RKO (cell line): ENCODE measurements around the gene AVPR1B.

Experiments used
- DNase-seq: peaks from one replicate; pipeline ENCODE4 v3.0.0-alpha.2; 2016; ENCODE audit warnings: low spot score

The AVPR1B gene, protein sequence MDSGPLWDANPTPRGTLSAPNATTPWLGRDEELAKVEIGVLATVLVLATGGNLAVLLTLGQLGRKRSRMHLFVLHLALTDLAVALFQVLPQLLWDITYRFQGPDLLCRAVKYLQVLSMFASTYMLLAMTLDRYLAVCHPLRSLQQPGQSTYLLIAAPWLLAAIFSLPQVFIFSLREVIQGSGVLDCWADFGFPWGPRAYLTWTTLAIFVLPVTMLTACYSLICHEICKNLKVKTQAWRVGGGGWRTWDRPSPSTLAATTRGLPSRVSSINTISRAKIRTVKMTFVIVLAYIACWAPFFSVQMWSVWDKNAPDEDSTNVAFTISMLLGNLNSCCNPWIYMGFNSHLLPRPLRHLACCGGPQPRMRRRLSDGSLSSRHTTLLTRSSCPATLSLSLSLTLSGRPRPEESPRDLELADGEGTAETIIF

DNA sequence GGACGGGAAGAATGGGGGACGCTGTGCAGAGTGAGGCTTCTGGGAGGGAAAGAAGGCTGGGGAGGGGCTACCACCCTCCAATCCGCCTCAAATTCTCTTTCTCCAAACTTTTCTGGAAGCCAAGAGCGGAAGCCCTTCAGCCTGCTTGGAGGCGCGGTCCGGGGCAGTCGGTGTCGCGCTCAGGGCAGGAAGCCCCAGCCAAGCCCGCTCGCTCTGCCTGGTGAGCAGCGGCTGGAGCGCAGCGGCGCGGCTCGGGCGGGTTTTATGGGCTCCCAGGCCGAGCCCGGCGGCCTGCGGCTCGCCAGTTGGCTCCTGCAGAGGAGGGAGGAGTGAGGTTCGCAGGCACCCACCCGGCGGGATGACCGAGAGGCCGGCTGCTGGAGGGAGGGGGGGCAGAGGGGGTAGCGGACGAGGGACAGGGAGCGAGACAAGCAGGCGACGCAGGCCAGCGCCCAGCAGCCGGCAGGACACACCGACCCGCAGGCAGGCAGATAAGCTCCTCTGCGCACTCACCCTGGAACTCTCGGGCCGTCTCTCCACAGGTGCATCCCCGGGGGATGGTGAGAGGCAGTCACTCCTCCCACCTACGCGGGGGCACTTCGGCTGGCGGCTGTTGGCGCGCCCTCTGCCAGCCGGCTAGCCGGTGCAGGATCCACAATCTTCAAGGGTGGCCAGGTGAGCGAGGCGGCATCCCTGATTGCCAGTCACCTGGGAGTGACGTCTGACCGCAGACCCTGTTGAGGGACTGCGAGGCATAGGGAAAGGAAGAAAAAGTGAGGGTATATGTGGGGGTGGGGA, at the start of gene AVPR1B:
Gene AVPR1B (minus strand): TSS at position 238 of the 798 bp plus-strand sequence. CDS start 498 bp downstream, outside the sequence.
- no peak for DNase-seq

GRCh38 chr1:206145771-206146290, 28.6 kb upstream of the AVPR1B start:
- no peak for DNase-seq

DNA sequence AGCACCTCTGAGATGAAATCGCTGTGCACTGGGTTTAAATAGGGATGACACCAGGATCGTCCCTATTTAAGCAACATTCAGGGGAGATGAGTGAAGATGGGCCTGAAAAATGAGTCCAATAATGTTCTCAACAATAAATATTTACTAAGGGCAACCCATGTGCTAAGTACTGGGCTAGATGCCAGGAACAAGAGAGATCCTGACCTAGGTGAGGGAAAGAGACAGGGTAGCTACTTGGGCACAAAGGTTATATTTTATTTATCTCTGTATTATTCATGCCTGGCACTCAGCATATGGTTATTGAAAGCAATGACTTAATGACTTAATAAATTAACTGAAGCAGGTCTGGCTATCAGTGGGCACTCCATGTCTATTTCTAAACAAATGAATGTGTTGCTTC, 27.4 kb upstream of the AVPR1B start:
- no peak for DNase-seq

- DNase-seq, result no peak
Measured at GRCh38 chr1:206143537-206144172, 26.5 kb upstream of the AVPR1B start.

DNA sequence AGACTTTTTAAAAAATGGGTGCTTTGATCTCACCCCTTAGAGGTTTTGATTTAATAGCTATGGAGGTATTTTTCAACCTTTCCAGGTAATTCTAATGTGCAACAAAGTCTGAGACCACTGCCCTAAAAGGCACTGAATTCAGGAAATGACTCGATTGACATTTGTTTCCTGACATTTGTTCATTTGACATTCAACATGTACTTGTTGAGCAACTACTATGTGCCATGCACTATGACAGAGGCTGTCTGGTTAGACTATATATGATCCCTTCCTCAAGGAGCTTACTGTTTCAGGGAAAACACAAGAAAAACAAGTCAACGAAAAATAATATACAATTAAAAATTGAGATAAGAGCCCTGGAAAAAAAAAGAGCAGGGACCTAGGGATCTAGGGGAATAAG, 25.6 kb upstream of the AVPR1B start:
- DNase-seq, result no peak

DNA sequence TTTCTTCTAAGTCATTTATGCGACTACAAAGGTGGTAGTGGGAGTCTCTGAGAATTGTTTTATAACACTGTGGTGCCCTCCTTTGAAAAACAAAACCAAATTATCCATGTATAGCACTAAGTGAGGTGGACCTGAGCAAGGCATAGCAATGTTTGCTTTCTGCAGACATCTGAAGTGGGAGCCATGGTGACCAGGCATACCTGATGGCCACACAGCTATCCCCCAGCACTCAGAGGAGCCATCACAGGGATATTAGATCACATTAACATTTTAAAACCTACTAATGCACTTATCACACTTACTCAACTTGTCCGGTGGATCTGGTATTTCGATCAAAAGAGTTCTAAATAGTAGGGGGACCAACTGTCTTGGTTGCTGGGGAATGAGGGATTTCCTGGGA, 24.8 kb upstream of the AVPR1B start:
- no peak for DNase-seq

GRCh38 chr1:206136241-206136640, 19.1 kb upstream of the AVPR1B start:
- no peak for DNase-seq

DNA sequence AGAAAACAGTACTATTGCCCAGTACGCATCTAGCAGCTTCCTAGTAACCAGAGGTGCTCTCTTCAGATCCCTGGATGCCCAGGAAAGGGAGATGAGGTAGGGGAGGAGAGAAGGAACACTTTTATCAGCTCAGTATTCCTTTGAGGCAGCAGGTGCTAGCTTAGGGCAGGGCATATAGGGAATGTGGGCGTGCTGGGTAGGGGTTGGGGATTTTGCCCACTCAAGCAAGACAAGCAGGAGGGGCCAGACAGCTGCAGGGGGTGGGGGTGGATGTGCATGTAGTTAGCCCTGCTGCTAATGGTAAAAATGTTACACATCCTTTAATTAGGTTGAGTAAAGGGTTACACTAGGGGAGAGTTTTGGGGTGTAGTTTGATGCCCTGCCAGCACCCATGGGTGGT, 18.1 kb upstream of the AVPR1B start:
- DNase-seq, result no peak

- no peak for DNase-seq
Measured at GRCh38 chr1:206133751-206134415, 16.7 kb upstream of the AVPR1B start.

DNA sequence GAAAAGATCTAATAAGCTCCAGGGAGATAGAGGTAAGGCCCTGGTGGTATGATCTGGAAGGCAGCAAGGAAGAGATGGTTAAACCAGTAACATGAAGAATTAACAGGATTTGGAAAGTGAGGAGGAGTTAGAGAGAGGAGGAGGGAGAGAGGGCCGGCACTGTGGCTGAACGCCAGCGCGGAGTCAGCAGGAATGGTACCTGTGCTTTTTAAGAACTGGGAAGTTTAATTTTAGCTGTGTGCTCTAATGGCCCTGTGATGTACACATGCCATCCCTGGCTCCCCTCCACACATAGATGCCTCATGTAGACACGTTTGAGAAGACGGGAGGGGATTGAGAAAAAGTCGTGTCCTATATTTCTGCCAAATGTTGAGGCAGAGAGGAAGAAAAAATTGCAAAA, 13.8 kb upstream of the AVPR1B start:
- DNase-seq, result no peak

- no peak for DNase-seq
Measured at GRCh38 chr1:206128196-206128595, 11.0 kb upstream of the AVPR1B start.

- no peak for DNase-seq
Measured at GRCh38 chr1:206127336-206127735, 10.1 kb upstream of the AVPR1B start.

DNA sequence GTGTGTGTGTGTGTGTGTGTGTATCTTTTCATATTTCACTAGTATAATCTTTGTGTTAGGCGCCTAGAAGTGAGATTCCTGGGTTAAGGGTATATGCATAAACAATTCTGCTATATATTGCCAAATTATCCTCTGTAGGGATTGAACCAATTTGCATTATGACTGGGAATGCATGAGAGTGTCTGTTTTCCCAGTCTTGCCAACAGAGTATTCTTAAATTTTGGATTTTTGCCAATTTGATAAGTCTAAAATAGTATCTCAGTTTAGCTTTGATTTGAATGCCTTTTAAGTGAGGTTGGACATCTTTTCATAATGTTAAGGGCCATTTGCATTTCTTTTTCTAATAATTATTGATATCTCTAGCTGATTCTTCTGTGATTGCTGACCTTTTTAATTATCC, 8.2 kb upstream of the AVPR1B start:
- DNase-seq, result no peak

- DNase-seq, result no peak
Measured at GRCh38 chr1:206122686-206123085, 5.5 kb upstream of the AVPR1B start.

DNA sequence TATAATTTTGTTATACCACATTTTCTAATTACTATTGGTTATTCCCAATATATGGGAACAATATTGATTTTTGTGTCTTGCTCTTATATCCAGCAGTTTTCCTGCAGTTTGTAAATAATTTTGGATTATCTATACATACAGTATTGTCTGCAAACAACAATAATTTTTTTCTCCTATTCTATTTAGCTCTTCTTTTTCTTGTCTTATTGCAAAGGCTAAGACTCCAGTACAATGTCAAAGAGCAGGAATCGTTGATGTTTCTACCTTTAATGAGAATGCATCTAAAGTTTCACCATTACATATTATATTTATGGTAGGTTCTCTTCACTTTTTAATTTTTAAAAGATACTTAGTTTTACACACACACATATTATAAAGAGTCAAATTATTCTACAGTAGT, 4.1 kb upstream of the AVPR1B start:
- no peak for DNase-seq

DNA sequence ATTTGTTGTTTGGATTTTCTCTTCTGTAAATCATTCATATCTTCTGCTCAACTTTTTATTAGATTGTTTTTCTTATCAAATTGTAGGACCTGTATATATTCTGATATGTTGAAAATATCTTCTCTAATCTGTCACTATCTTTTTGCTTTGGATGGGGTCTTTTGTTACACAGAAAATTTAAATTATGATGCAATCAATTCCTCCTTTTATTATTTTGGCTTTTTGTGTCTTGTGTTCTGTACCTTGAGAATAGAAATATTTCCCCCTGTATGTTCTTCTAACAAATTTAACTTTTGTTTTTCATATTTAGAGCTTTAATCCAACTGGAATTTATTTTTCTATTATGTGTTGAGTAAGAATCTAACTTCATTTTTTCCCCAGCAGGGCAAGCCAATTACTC, 3.2 kb upstream of the AVPR1B start:
- no peak for DNase-seq

GRCh38 chr1:206116873-206117150, 376 bp downstream of the AVPR1B start:
- DNase-seq, result no peak

GRCh38 chr1:206116191-206116872, 856 bp downstream of the AVPR1B start:
- no peak for DNase-seq

GRCh38 chr1:206115791-206116190, 1.4 kb downstream of the AVPR1B start:
- DNase-seq, result no peak

DNA sequence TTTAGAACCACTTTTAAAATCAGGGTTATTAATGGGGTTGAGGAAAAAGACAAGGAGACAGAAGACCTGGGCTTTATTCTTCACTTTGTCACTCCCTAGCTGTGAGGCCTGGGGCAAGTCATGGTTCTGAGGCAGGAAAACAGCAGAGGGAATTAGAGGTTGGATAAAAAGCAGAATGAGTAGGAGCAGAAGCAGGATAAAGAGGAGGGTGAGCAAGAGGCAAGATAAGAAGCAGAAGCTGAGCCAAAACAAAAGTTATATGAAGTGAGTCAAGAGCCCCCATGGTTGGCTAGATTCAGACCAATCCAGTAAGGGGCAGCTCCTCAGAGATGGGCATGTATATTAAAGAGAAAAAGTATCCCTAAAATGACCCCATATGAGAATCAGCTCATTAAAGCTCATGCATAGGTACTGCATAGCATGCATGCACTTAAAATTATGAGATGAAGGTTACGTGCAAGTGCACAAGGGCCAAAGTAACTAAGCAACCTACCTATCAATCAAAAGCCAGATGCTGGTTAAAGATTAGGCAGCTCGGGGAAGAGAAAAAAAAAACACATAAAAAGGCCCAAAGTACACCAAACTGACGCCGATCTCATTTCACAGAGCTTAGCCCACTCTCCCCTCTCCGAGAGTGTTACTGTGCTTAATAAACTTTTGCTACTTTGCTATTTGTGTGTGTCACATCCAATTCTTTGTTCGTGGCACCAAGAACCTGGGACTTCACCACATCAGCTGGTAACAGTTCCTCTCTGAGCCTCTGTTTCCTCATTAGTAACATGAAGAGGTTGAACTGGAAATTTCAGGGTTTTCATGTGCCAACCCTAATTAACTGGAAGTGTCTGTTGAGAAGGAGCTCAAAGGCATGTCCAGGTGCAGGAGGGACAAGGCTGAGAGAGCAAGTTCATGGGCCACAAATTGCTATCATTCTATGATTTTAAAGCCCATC, 2.2 kb downstream of the AVPR1B start:
- no peak for DNase-seq
